ENCODE data around the gene CMC1. TPM values are rescaled to one million over a fixed set of nuclear protein-coding genes. Genes with fewer than 3 reads are reported as not detected.

CMC1 gene
- polyA plus RNA-seq, 3 donors: 13.2 to 43.9 (median 40.5) TPM

DNA sequence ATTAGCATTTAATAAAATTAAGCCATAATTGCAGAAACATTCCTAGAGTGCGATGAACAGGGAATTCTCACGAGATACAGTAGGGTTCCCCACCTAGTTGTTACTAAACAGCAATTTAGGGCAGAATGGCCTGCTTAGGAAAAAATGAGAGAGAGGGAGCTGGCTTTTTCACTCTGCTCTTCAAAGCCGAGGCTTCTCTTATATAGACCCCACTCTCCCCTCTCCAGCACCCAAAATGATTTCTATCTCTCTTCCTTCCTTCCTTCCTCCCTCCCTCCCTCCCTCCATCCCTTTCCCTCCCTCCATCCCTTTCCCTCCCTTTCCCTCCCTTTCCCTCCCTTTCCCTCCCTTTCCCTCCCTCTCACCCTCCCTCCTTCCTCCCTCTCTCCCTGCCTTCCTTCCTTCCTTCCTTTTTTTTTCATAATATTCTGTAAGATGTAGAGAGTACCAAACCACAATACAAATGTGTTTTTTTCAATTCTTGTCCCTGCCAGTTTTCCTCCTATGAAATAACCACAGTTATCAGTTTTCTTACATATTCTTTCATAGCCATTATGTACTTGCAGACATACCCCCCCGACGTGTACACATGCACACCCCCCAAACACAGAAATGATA, 59.0 kb downstream of the CMC1 start:
- Histone ChIP-seq H3K4me2 (replicated peaks; ENCODE audit: extremely low read depth, low read length, poor library complexity, severe bottlenecking) (no peak overlapping the region), H3K9me3 (replicated peaks in 1 of 2; ENCODE audit: control insufficient read depth in 1 of 2, insufficient read depth in 1 of 2, low read length in 2 of 2) (no peaks in the 10 kb centered on the region), H4K20me1 (ENCODE audit: insufficient read depth, low read length) (no peaks in the 10 kb centered on the region), H3K9ac (ENCODE audit: insufficient read depth, low read length, poor library complexity, severe bottlenecking) (no peak overlapping the region), H2AFZ (ENCODE audit: insufficient read depth, low read depth, low read length, poor library complexity, severe bottlenecking) (no peak overlapping the region), H3K4me3 (replicated peaks in 1 of 3; ENCODE audit: low read depth in 2 of 3, low read length in 3 of 3) (no peak overlapping the region), H3K27ac (ENCODE audit: low read depth in 1 of 2, low read length in 2 of 2) (no peak overlapping the region), H3K27me3 (ENCODE audit: control insufficient read depth in 2 of 2, insufficient read depth in 2 of 2, low read length in 2 of 2) (no peaks in the 10 kb centered on the region), H3K4me1 (ENCODE audit: control insufficient read depth in 1 of 2, insufficient read depth in 2 of 2, low read length in 2 of 2) (peaks cover 6 to 7% of the 10 kb centered on the region in 2 donors), H3K79me2 (ENCODE audit: insufficient read depth, low read length) (no peaks in the 10 kb centered on the region), H3K36me3 (replicated peaks in 1 of 2; ENCODE audit: control insufficient read depth in 1 of 2, insufficient read depth in 2 of 2, low read length in 2 of 2) (peaks cover 0 to 19% of the 10 kb centered on the region in 2 donors)
- Mint-ChIP-seq H3K27ac (no peak overlapping the region), H3K27me3 (ENCODE audit: low read depth in 3 of 3) (no peaks in the 10 kb centered on the region), H3K36me3 (peaks cover 8 to 13% of the 10 kb centered on the region in 2 donors), H3K4me1 (peaks cover 5% of the 10 kb centered on the region), H3K4me3 (no peak overlapping the region), H3K9me3 (peaks cover 0 to 1% (median 0%) of the 10 kb centered on the region in 7 donors)
- no peak for TF ChIP-seq CTCF (IDR thresholded peaks at IDR 0.05)
- intact Hi-C loops (cut with micrococcal nuclease): loop anchor here in 1 of 2 donors (10.0 kb wide), 1 partner anchor 46 kb away; no protein-coding TSS in a partner anchor
- no peak for DNase-seq
- WGBS (ENCODE audit: insufficient coverage): no CpG with 5 or more reads among the region's 5 CpGs

DNA sequence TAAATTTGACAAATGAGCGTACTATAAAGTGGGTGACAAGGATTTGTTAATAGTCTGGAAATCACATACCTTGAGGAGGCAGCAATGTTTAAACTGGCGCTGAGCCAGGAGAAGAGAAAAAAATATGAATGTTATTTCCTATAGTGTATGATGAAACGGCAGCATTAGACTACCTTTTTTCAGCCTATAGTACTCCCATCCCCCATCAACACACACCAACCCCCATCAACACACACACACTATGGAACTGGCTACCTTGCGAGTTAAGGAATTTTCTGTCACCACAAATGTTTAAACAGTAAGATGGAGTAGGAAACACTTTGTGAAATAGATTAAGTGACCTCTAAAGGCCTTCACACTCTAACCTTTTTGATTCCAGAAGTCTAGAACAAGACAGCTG, 60.3 kb downstream of the CMC1 start:
- Histone ChIP-seq H3K27me3 (ENCODE audit: control insufficient read depth in 2 of 2, insufficient read depth in 2 of 2, low read length in 2 of 2) (no peaks in the 10 kb centered on the region), H3K4me1 (ENCODE audit: control insufficient read depth in 1 of 2, insufficient read depth in 2 of 2, low read length in 2 of 2) (no peaks in the 10 kb centered on the region), H3K4me3 (replicated peaks in 1 of 3; ENCODE audit: low read depth in 2 of 3, low read length in 3 of 3) (no peak overlapping the region), H4K20me1 (ENCODE audit: insufficient read depth, low read length) (no peaks in the 10 kb centered on the region), H3K36me3 (replicated peaks in 1 of 2; ENCODE audit: control insufficient read depth in 1 of 2, insufficient read depth in 2 of 2, low read length in 2 of 2) (peaks cover 0 to 19% of the 10 kb centered on the region in 2 donors), H3K9me3 (replicated peaks in 1 of 2; ENCODE audit: control insufficient read depth in 1 of 2, insufficient read depth in 1 of 2, low read length in 2 of 2) (no peaks in the 10 kb centered on the region), H2AFZ (ENCODE audit: insufficient read depth, low read depth, low read length, poor library complexity, severe bottlenecking) (no peak overlapping the region), H3K27ac (ENCODE audit: low read depth in 1 of 2, low read length in 2 of 2) (no peak overlapping the region), H3K4me2 (replicated peaks; ENCODE audit: extremely low read depth, low read length, poor library complexity, severe bottlenecking) (no peak overlapping the region), H3K79me2 (ENCODE audit: insufficient read depth, low read length) (no peaks in the 10 kb centered on the region), H3K9ac (ENCODE audit: insufficient read depth, low read length, poor library complexity, severe bottlenecking) (no peak overlapping the region)
- WGBS (ENCODE audit: insufficient coverage): no CpG with 5 or more reads among the region's 4 CpGs
- no peak for TF ChIP-seq CTCF (IDR thresholded peaks at IDR 0.05)
- Mint-ChIP-seq H3K36me3 (peaks cover 7 to 13% of the 10 kb centered on the region in 2 donors), H3K9me3 (peaks cover 0 to 2% (median 0%) of the 10 kb centered on the region in 7 donors), H3K27ac (peak overlapping the region in 1 of 7 donors; percentile 33), H3K27me3 (ENCODE audit: low read depth in 3 of 3) (no peaks in the 10 kb centered on the region), H3K4me1 (no peaks in the 10 kb centered on the region), H3K4me3 (no peak overlapping the region)
- DNase-seq: no peak
- intact Hi-C loops (cut with micrococcal nuclease): loop anchor here in 1 of 2 donors (10.0 kb wide), 1 partner anchor 47 kb away; no protein-coding TSS in a partner anchor
